Uterus (tissue), 2 donors: ENCODE results near the gene SYS1.

Experiments
- CTCF ChIP-seq, 4 experiments: fragments of 200-600 bp in 2 of 4; fragments of 450-650 bp in 2 of 4; sonication (generic) in 2 of 4; IDR thresholded peaks; one replicate each; pipeline ENCODE4 v1.5.1; 2016 to 2019; ENCODE audit warnings: antibody characterized with exemption in 4 of 4, mild to moderate bottlenecking in 2 of 4, moderate library complexity in 1 of 4
- POLR2A ChIP-seq, 2 donors: fragments of 450-650 bp; IDR thresholded peaks; one replicate each; pipeline ENCODE4 v1.6.1; 2016; ENCODE audit warnings: antibody characterized with exemption in 2 of 2, mild to moderate bottlenecking in 1 of 2, moderate library complexity in 1 of 2

DNA sequence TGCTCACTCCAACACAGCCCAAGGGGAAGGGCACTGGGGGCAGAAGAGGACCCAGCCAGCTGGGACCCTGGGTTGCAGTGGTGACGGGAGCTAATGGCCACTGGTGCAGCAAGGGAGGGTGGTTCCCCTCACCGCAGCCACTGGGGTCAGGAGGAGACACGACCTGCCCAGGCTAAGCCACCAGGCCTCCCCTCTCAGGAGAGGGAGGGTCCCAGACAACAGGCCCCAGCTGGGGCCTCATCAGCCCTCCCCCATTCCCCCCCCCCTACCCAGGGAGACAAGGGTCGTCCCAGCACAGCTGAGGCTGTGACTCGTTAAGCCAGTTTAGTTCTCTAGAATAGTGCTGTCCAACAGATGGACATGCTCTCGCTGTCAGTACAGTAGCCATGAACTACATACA lies 37.6 kb upstream of the SYS1 start:
- TF ChIP-seq CTCF (IDR thresholded peaks at IDR 0.05) (no peak), POLR2A (IDR thresholded peaks at IDR 0.05) (no peak)
